A549 treated with CpdA at 1 μM for 4 hours (cell line): ENCODE results near the gene TAF1D. TPM values are rescaled to one million over a fixed set of nuclear protein-coding genes. Genes with fewer than 3 reads are reported as not detected.

Experiments used
- total RNA-seq: library from RNA; stranded (reverse); fragments of 200-300 nt; extraction: Qiagen RNA extraction; gene quantifications from 5 replicates; pipeline ENCODE4 v1.2.3, GENCODE V29; 2022; ENCODE audit warnings: low read depth

The TAF1D gene, protein sequence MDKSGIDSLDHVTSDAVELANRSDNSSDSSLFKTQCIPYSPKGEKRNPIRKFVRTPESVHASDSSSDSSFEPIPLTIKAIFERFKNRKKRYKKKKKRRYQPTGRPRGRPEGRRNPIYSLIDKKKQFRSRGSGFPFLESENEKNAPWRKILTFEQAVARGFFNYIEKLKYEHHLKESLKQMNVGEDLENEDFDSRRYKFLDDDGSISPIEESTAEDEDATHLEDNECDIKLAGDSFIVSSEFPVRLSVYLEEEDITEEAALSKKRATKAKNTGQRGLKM
- total RNA-seq, result 89.3 to 98.7 TPM (median 93.1 TPM) in 5 replicates

DNA sequence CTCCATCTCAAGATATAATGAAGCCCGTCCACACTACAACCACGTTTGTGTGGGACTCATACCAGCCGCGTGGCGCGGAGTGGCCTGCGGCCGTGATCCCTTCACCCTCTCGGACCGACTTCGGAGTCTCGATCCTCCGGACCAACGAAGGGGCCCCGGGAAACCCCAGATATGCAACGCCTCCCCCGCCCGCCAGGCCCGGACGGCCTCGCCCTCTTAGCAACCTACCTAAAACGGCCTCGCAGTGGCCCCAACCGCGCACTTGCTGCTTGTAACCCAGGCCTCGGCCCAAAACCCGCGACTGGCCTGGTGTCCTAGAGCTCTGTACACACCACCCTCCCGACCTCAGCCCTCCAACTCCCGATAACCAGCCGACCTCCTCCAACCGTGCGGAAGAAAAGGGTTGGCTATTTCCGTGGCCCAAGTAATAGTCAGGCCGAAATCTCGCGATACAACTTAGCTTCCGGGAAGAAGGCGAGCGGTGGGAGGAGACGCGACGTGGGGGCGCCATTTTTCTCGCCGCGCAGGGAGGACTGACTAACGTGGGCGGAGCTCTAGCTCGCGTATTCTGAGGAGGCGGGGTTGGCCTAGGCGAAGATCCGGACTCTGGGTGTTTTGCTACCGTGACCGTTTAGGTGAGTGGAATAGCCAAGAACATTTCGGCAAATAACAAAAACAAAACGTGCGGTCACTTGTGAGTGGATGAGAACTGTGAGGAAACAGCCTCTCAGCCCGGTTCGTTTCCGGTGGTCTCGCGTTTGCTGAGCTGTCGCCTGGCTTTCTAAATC is at the start of gene TAF1D, which contains the start of gene C11orf54:
Gene TAF1D (minus strand): TSS at position 402 of the 788 bp plus-strand sequence. CDS start 2,191 bp downstream, outside the sequence.
Gene C11orf54 (plus strand): TSS at position 579 of the 788 bp plus-strand sequence. CDS start 5,722 bp downstream, outside the sequence.

DNA sequence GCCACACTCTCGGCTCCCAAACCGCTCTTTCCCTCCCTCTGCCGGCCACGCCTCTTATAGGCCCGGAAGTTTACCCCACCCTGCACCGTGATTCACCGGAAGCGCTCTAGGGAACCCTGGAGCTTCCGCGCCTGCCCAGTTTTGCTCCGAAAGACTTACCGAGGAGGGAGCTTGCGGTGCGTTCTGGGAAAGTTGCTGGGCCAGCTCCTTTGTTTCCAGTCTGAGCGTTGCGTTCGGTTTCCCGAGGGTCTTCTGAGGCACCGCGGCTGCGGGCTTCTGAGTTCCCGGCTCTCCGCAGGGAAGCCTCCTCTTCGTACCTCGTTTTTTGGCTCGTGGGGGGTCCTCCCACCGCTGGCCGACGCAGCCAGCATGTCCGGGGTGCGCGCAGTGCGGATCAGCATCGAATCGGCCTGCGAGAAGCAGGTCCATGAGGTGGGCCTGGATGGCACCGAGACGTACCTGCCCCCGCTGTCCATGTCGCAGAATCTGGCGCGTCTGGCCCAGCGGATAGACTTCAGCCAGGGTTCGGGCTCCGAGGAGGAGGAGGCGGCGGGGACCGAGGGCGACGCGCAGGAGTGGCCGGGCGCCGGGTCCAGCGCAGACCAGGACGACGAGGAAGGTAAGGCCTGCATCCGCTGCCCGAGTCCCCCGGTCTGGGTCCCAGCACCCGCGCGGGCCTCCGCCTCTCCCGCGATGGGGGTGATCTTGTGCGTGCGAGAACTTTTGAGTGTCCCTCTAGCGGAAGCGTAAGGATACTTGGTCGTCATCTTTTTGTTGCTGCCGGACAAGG is 43.0 kb upstream of the TAF1D start, which contains the start of gene MED17:
Gene MED17 (plus strand): TSS at position 138 of the 790 bp plus-strand sequence. CDS start 232 bp downstream, at position 370.

Other genes with a start within 250 kb of the TAF1D start
- 7.7 to 20.2 TPM (median 17.9 TPM) in 5 replicates for gene SMCO4, start 198.1 kb downstream of the TAF1D start, total RNA-seq
- 5.2 to 10.5 TPM (median 6.1 TPM) in 5 replicates for gene CEP295, start 79.8 kb downstream of the TAF1D start, total RNA-seq
- 11.5 to 13.1 TPM (median 12.0 TPM) in 5 replicates for gene C11orf54, start 177 bp upstream of the TAF1D start, total RNA-seq
- gene MED17, start 42.8 kb upstream of the TAF1D start, total RNA-seq, result 19.8 to 23.1 TPM (median 21.7 TPM) in 5 replicates
- gene VSTM5, start 109.1 kb upstream of the TAF1D start, total RNA-seq, result 0.01 TPM in 1 of 5 replicates, not detected in the others